ENCODE measurements around the gene MPV17L2. TPM values are rescaled to one million over a fixed set of nuclear protein-coding genes. Genes with fewer than 3 reads are reported as not detected.

Gene MPV17L2
- total RNA-seq, 4 donors from 2014 or later = 5.2 to 19.7 (median 11.1) TPM

- DNase-seq = no peak
- Histone ChIP-seq H3K4me3 (no peak overlapping the region), H3K27ac (no peak overlapping the region), H3K4me1 (no peaks in the 10 kb centered on the region), H3K9me3 (no peaks in the 10 kb centered on the region), H3K27me3 (no peaks in the 10 kb centered on the region), H3K36me3 (no peaks in the 10 kb centered on the region)
- no peak for TF ChIP-seq CTCF (IDR thresholded peaks at IDR 0.05)
- no peak for TF ChIP-seq POLR2A (IDR thresholded peaks at IDR 0.05)
- intact Hi-C loops (cut with DNase I; ENCODE audit: low total_unique reads) = no loop called here
Observed at GRCh38 chr19:18218159-18218558, 25.1 kb downstream of the MPV17L2 start.

- intact Hi-C loops (cut with DNase I; ENCODE audit: low total_unique reads) = no loop called here
Observed at GRCh38 chr19:18218600-18218999, 25.6 kb downstream of the MPV17L2 start.

GRCh38 chr19:18219911-18220631 is 27.1 kb downstream of the MPV17L2 start:
- Histone ChIP-seq H3K27ac (no peak overlapping the region), H3K4me1 (peaks cover 0 to 5% of the 10 kb centered on the region in 2 donors), H3K27me3 (peaks cover 0 to 3% of the 10 kb centered on the region in 2 donors), H3K9me3 (no peaks in the 10 kb centered on the region), H3K36me3 (no peaks in the 10 kb centered on the region), H3K4me3 (no peak overlapping the region)
- TF ChIP-seq CTCF (IDR thresholded peaks at IDR 0.05) (no peak), POLR2A (IDR thresholded peaks at IDR 0.05) (no peak)
- DNase-seq = no peak
- intact Hi-C loops (cut with DNase I; ENCODE audit: low total_unique reads) = loop anchor here (5.0 kb wide), 1 partner anchor 68 kb away; the partner anchor contains the start of gene PIK3R2

More at GRCh38 chr19:18218600-18218999, 25.6 kb downstream of the MPV17L2 start:
- Histone ChIP-seq H3K4me3 (no peak overlapping the region), H3K27ac (no peak overlapping the region), H3K9me3 (no peaks in the 10 kb centered on the region), H3K36me3 (no peaks in the 10 kb centered on the region), H3K27me3 (no peaks in the 10 kb centered on the region), H3K4me1 (no peaks in the 10 kb centered on the region)
- TF ChIP-seq CTCF (IDR thresholded peaks at IDR 0.05) = no peak
- no peak for TF ChIP-seq POLR2A (IDR thresholded peaks at IDR 0.05)
- DNase-seq = no peak

GRCh38 chr19:18220632-18221275 is 27.7 kb downstream of the MPV17L2 start:
- H3K4me1 ChIP-seq = peaks cover 0 to 10% of the 10 kb centered on the region in 2 donors
- H3K27me3 ChIP-seq = peaks cover 0 to 8% of the 10 kb centered on the region in 2 donors
- DNase-seq = no peak
- intact Hi-C loops (cut with DNase I; ENCODE audit: low total_unique reads) = loop anchor here (5.0 kb wide), 1 partner anchor 68 kb away; the partner anchor contains the start of gene PIK3R2
- no peak for TF ChIP-seq POLR2A (IDR thresholded peaks at IDR 0.05)
- TF ChIP-seq CTCF (IDR thresholded peaks at IDR 0.05) = no peak
- no peaks in the 10 kb centered on the region for H3K9me3 ChIP-seq
- H3K36me3 ChIP-seq = no peaks in the 10 kb centered on the region
- H3K27ac ChIP-seq = no peak overlapping the region
- H3K4me3 ChIP-seq = no peak overlapping the region

Measured in uterus (tissue), 4 donors.